HepG2 (cell line): ENCODE measurements around the gene HLA-DOA. TPM values are rescaled to one million over a fixed set of nuclear protein-coding genes. Genes with fewer than 3 reads are reported as not detected.
A peak's percentile ranks its signal among the peaks of the same experiment; 100 is the strongest.

ENCODE experiments used
- ATM ChIP-seq: fragments of 450-650 bp; IDR thresholded peaks from 2 replicates; pipeline ENCODE4 v1.7.1; 2017; ENCODE audit warnings: mild to moderate bottlenecking, borderline replicate concordance
- HOXD1 ChIP-seq: sonication (generic); formaldehyde crosslinking; IDR thresholded peaks from 2 replicates; pipeline ENCODE4 v1.5.0; 2020; ENCODE audit warnings: missing genetic modification reagents
- KLF13 ChIP-seq: sonication (generic); formaldehyde crosslinking; IDR thresholded peaks from 2 replicates; pipeline ENCODE4 v1.4.0; 2020; ENCODE audit warnings: mild to moderate bottlenecking, missing genetic modification reagents
- MLX ChIP-seq: IDR thresholded peaks from 2 replicates; pipeline ENCODE4 v1.6.1; 2016
- MTA3 ChIP-seq: sonication (generic); formaldehyde crosslinking; IDR thresholded peaks from 2 replicates; pipeline ENCODE4 v1.4.0; 2020; ENCODE audit warnings: missing genetic modification reagents
- NFE2L2 ChIP-seq: fragments of 150-350 bp; IDR thresholded peaks from 2 replicates; pipeline ENCODE4 v1.6.1; 2014; ENCODE audit warnings: low read length
- ZNF263 ChIP-seq: sonication (generic); formaldehyde crosslinking; IDR thresholded peaks from 2 replicates; pipeline ENCODE4 v1.4.0; 2020; ENCODE audit warnings: missing genetic modification reagents
- ZNF510 ChIP-seq: sonication (generic); formaldehyde crosslinking; IDR thresholded peaks from 2 replicates; pipeline ENCODE4 v1.4.0; 2020; ENCODE audit warnings: low read depth, mild to moderate bottlenecking, missing genetic modification reagents
- ZNF660 ChIP-seq: sonication (generic); formaldehyde crosslinking; IDR thresholded peaks from 2 replicates; pipeline ENCODE4 v1.5.1; 2020; ENCODE audit warnings: mild to moderate bottlenecking, low read depth, missing genetic modification reagents, borderline replicate concordance
- ZNF773 ChIP-seq: sonication (generic); formaldehyde crosslinking; IDR thresholded peaks from 2 replicates; pipeline ENCODE4 v1.4.0; 2020; ENCODE audit warnings: missing genetic modification reagents, borderline replicate concordance
- ZNF781 ChIP-seq: sonication (generic); formaldehyde crosslinking; IDR thresholded peaks from 2 replicates; pipeline ENCODE4 v1.5.1; 2020; ENCODE audit warnings: borderline replicate concordance, mild to moderate bottlenecking, missing genetic modification reagents; ENCODE audit errors: not compliant biosample characterization
- ZZZ3 ChIP-seq: sonication (generic); formaldehyde crosslinking; IDR thresholded peaks from 2 replicates; pipeline ENCODE4 v1.4.0; 2020; ENCODE audit warnings: missing genetic modification reagents, mild to moderate bottlenecking, borderline replicate concordance
- polyA plus RNA-seq, 8 experiments: library from polyadenylated mRNA; depleted of rRNA in 3 of 8; stranded (reverse) in 7 of 8; unstranded in 1 of 8; fragments of >200 nt; fragmentation: Illumina TruSeq in 4 of 8; extraction: Trizol in 4 of 8; gene quantifications; 2 replicates each; pipeline versions ENCODE4 v1.2.1 to v1.2.3, GENCODE V29; 2011 to 2016; ENCODE audit warnings: low read depth in 4 of 8, missing spikeins in 1 of 8, mixed read lengths in 1 of 8; ENCODE audit not compliant: insufficient read depth in 1 of 8
- total RNA-seq, 5 experiments: library from RNA; depleted of rRNA; stranded (reverse); fragments of >200 nt; fragmentation: Illumina TruSeq; extraction: Trizol; gene quantifications; 2 replicates each; pipeline ENCODE4 v1.2.3, GENCODE V29; 2016; ENCODE audit warnings: low read depth in 1 of 5
- TF ChIP-seq, protein P1 (sequence below): sonication (generic); formaldehyde crosslinking; IDR thresholded peaks from 2 replicates; pipeline ENCODE4 v1.5.1; 2020; ENCODE audit warnings: mild to moderate bottlenecking, missing genetic modification reagents
- TF ChIP-seq, protein P2 (sequence below): sonication (generic); formaldehyde crosslinking; IDR thresholded peaks from 2 replicates; pipeline ENCODE4 v1.5.0; 2020; ENCODE audit warnings: mild to moderate bottlenecking, missing genetic modification reagents, borderline replicate concordance
- TF ChIP-seq, protein P3 (sequence below): sonication (generic); formaldehyde crosslinking; IDR thresholded peaks from 2 replicates; pipeline ENCODE4 v1.4.0; 2020; ENCODE audit warnings: mild to moderate bottlenecking, low read depth, missing genetic modification reagents

HLA-DOA gene
- total and polyA plus RNA-seq, 2 of the 13 experiments (the other 11 are each of a cell fraction or from before 2014, with no cell fraction given): 0.03 to 0.09 TPM

- TF ChIP-seq NFE2L2 (no peak), ZNF510 (CRISPR knock-in tag) (no peak), ZNF781 (CRISPR knock-in tag) (peak; percentile 17), MLX (no peak), ZZZ3 (CRISPR knock-in tag) (no peak), ZNF263 (CRISPR knock-in tag) (peak; percentile 97), ZNF773 (CRISPR knock-in tag) (no peak), MTA3 (no peak), KLF13 (no peak), ATM (no peak), HOXD1 (CRISPR knock-in tag) (no peak), ZNF660 (CRISPR knock-in tag) (no peak)
- TF ChIP-seq, protein P1, sequence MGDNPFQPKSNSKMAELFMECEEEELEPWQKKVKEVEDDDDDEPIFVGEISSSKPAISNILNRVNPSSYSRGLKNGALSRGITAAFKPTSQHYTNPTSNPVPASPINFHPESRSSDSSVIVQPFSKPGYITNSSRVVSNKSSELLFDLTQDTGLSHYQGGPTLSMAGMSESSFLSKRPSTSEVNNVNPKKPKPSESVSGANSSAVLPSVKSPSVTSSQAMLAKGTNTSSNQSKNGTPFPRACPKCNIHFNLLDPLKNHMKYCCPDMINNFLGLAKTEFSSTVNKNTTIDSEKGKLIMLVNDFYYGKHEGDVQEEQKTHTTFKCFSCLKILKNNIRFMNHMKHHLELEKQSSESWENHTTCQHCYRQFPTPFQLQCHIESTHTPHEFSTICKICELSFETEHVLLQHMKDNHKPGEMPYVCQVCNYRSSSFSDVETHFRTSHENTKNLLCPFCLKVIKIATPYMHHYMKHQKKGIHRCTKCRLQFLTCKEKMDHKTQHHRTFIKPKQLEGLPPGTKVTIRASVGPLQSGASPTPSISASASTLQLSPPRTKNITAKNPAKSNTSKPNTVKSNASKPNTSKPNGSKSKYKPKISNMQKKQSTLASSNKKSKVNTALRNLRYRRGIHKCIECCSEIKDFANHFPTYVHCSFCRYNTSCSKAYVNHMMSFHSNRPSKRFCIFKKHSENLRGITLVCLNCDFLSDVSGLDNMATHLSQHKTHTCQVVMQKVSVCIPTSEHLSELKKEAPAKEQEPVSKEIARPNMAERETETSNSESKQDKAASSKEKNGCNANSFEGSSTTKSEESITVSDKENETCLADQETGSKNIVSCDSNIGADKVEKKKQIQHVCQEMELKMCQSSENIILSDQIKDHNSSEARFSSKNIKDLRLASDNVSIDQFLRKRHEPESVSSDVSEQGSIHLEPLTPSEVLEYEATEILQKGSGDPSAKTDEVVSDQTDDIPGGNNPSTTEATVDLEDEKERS (CRISPR knock-in tag): no peak
- TF ChIP-seq, protein P2, sequence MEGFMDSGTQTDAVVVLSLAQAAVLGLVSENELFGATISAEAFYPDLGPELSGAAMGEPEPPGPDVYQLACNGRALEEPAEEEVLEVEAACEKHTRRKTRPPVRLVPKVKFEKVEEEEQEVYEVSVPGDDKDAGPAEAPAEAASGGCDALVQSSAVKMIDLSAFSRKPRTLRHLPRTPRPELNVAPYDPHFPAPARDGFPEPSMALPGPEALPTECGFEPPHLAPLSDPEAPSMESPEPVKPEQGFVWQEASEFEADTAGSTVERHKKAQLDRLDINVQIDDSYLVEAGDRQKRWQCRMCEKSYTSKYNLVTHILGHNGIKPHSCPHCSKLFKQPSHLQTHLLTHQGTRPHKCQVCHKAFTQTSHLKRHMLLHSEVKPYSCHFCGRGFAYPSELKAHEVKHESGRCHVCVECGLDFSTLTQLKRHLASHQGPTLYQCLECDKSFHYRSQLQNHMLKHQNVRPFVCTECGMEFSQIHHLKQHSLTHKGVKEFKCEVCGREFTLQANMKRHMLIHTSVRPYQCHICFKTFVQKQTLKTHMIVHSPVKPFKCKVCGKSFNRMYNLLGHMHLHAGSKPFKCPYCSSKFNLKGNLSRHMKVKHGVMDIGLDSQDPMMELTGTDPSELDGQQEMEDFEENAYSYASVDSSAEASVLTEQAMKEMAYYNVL (CRISPR knock-in tag): no peak; the same call in 1 of the 2 replicates
- TF ChIP-seq, protein P3, sequence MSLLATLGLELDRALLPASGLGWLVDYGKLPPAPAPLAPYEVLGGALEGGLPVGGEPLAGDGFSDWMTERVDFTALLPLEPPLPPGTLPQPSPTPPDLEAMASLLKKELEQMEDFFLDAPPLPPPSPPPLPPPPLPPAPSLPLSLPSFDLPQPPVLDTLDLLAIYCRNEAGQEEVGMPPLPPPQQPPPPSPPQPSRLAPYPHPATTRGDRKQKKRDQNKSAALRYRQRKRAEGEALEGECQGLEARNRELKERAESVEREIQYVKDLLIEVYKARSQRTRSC (CRISPR knock-in tag): no peak
Measured at GRCh38 chr6:32970413-32971241, 38.8 kb downstream of the HLA-DOA start (continued).
